ENCODE results near the gene GFM1. TPM values are rescaled to one million over a fixed set of nuclear protein-coding genes. Genes with fewer than 3 reads are reported as not detected.

GFM1 gene
- total and polyA plus RNA-seq, 2 donors (not counting 3 experiments of a cell fraction or from before 2014, with no cell fraction given), result 14.9 to 68.6 TPM

GRCh38 chr3:158668506-158668905 is 24.2 kb downstream of the GFM1 start:
- BruUV-seq (replicated peaks), result no TSS peak
- H3K9me3 ChIP-seq (replicated peaks; ENCODE audit: control insufficient read depth, insufficient read depth, low read length), result no peaks in the 10 kb centered on the region
- intact Hi-C loops (cut with micrococcal nuclease) (no loop called here), dilution Hi-C loops (cut with MboI; ENCODE audit: extremely low pct_ligation_motif_present, low sequenced_read_pairs) (no loop called here)
- peaks cover 29% of the 10 kb centered on the region for H3K4me1 ChIP-seq (ENCODE audit: control insufficient read depth, extremely low read depth, insufficient read depth, low read length)
- peaks cover 15 to 21% of the 10 kb centered on the region in 2 experiments for H3K36me3 ChIP-seq (ENCODE audit: control insufficient read depth in 2 of 2, extremely low read depth in 1 of 2, insufficient read depth in 2 of 2, low read length in 2 of 2)
- no peaks in the 10 kb centered on the region for H3K27me3 ChIP-seq (ENCODE audit: control insufficient read depth in 2 of 2, insufficient read depth in 2 of 2, low read length in 2 of 2)
- H2AFZ ChIP-seq (ENCODE audit: low read depth, low read length), result no peak overlapping the region
- no peak overlapping the region for H3K4me2 ChIP-seq (ENCODE audit: insufficient read depth, low read length)
- POLR2A ChIA-PET, result interaction anchor here (0.7 kb wide), 1 partner anchor 78 kb away, joined by 3 read pairs; no protein-coding TSS in a partner anchor
- no peak overlapping the region for H3K9ac ChIP-seq (replicated peaks; ENCODE audit: extremely low read depth, insufficient read depth, low read length)
- DNase-seq (ENCODE audit: low read depth, low spot score) (peak; percentile 67), FAIRE-seq (peak; percentile 85)
- TF ChIP-seq MAX (IDR thresholded peaks at IDR 0.05; ENCODE audit: insufficient read depth, insufficient read length) (no peak), POLR2A (IDR thresholded peaks at IDR 0.05; ENCODE audit: low read depth, low read length) (peak; percentile 29), MYC (IDR thresholded peaks at IDR 0.05; ENCODE audit: low read depth, low read length) (no peak), FOS (IDR thresholded peaks at IDR 0.05; ENCODE audit: borderline replicate concordance, insufficient read depth, low read length) (no peak), GATA2 (IDR thresholded peaks at IDR 0.05; ENCODE audit: insufficient read depth, insufficient read length, low read depth, low read length) (no peak), CTCF (IDR thresholded peaks at IDR 0.05; ENCODE audit: extremely low read depth in 1 of 2, insufficient read depth in 1 of 2, low read depth in 1 of 2, low read length in 2 of 2) (no peak)
- no peaks in the 10 kb centered on the region for H4K20me1 ChIP-seq (replicated peaks; ENCODE audit: control insufficient read depth, extremely low read depth, insufficient read depth, low read length)
- no peak overlapping the region for H3K4me3 ChIP-seq (replicated peaks in 1 of 3; ENCODE audit: insufficient read depth in 1 of 3, low read depth in 1 of 3, low read length in 3 of 3)
- peaks cover 34% of the 10 kb centered on the region for H3K79me2 ChIP-seq (ENCODE audit: control insufficient read depth, insufficient read depth, low read length)
- H3K27ac ChIP-seq (ENCODE audit: insufficient read depth, low read depth, low read length), result peak overlapping the region; percentile 30
- H3K9me1 ChIP-seq (replicated peaks; ENCODE audit: control insufficient read depth, extremely low read depth, insufficient read depth, low read length), result no peaks in the 10 kb centered on the region
- CTCF ChIA-PET, result interaction anchor here (1.0 to 3.7 kb wide), 4 partner anchors 9 to 121 kb away, joined by 3 to 17 read pairs (median 14); no protein-coding TSS in a partner anchor

Measured in endothelial cell of umbilical vein (primary cell).